Measurements from ENCODE around the gene SIAH1.

DNA sequence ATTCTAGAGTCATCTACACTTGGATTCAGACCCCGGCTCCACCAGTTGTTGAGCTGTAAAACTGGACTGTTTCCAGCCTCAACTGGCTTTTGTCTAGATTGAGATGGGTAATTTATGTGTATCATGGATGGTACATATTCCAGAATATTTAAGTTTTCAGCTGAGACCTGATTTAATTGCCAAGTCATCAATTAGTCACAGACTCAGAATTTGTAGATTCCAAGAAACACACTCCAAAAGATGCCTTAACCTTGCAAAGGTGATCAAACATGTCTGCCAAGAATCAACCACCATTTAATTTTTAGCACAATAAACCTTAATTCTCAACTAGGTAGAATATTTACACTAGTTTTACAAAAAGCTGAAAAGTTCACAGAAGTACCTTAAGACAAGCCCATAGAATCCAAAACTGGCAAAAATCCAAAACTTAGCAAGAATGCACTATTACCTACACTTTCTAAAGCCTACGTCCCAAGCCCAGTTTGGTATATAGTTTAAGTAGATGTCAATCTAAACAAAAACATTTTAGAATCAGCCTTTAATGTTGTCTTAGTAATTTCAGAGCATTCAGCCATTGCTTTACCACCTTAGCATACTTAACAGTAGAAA lies 17.7 kb downstream of the SIAH1 start:
- TF ChIP-seq, protein P1, sequence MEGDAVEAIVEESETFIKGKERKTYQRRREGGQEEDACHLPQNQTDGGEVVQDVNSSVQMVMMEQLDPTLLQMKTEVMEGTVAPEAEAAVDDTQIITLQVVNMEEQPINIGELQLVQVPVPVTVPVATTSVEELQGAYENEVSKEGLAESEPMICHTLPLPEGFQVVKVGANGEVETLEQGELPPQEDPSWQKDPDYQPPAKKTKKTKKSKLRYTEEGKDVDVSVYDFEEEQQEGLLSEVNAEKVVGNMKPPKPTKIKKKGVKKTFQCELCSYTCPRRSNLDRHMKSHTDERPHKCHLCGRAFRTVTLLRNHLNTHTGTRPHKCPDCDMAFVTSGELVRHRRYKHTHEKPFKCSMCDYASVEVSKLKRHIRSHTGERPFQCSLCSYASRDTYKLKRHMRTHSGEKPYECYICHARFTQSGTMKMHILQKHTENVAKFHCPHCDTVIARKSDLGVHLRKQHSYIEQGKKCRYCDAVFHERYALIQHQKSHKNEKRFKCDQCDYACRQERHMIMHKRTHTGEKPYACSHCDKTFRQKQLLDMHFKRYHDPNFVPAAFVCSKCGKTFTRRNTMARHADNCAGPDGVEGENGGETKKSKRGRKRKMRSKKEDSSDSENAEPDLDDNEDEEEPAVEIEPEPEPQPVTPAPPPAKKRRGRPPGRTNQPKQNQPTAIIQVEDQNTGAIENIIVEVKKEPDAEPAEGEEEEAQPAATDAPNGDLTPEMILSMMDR (IDR thresholded peaks at IDR 0.05): no peak
- TF ChIP-seq POLR2AphosphoS5 (IDR thresholded peaks at IDR 0.05): no peak

All from transverse colon (tissue), 4 donors.